ENCODE results near the gene TYMP.

DNA sequence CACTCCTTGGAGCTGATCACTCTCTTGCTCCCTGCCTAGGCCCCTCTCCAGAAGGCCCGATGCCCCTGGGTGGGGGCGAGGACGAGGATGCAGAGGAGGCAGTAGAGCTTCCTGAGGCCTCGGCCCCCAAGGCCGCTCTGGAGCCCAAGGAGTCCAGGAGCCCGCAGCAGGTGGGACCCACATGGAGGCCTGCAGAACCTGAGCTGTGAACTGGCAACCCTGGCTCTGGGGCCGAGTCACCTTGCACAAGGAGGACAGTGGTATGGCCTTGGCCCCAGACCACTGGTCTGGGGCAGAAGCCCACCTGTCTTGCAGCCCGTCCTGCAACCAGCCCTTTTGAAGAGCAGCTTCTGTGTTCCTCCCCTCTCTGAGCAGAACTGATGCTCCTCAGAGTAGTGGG is 10.7 kb downstream of the TYMP start:
- TF ChIP-seq POLR2A (IDR thresholded peaks at IDR 0.05; ENCODE audit: low read depth, low read length): no peak
- no peak for TF ChIP-seq TAF1 (IDR thresholded peaks at IDR 0.05; ENCODE audit: low read depth, low read length)
- no peak for TF ChIP-seq POU2F2 (IDR thresholded peaks at IDR 0.05; ENCODE audit: low read depth, low read length)
- no peak for TF ChIP-seq POLR2AphosphoS5 (IDR thresholded peaks at IDR 0.05; ENCODE audit: low read depth, low read length)
- TF ChIP-seq SPI1 (IDR thresholded peaks at IDR 0.05; ENCODE audit: low read depth, low read length): no peak
- no peak for TF ChIP-seq PAX5 (IDR thresholded peaks at IDR 0.05; ENCODE audit: insufficient read depth, low read length, severe bottlenecking)
